T1000 (cell line): ENCODE data around the gene IGFL1.
A peak's percentile ranks its signal among the peaks of the same experiment; 100 is the strongest.
"Not testable (repeated sequence)": the region's sequence is repeated elsewhere in the genome, so short reads cannot be mapped to it uniquely, and the experiment has no call there.

ENCODE experiments used
- DNase-seq: peaks from one replicate; lab custom pipeline; 2025; ENCODE audit warnings: mixed read lengths; lab: John Stamatoyannopoulos, UW

Gene IGFL1

GRCh38 chr19:46224773-46225172 is 4.8 kb upstream of the IGFL1 start:
- DNase-seq, result no peak

- no peak for DNase-seq
Measured at GRCh38 chr19:46225558-46226004, 4.0 kb upstream of the IGFL1 start.

GRCh38 chr19:46226438-46226973 is 3.0 kb upstream of the IGFL1 start:
- no peak for DNase-seq

GRCh38 chr19:46232029-46232428 is 2.5 kb downstream of the IGFL1 start:
- DNase-seq, result no peak

GRCh38 chr19:46232468-46232867 is 2.9 kb downstream of the IGFL1 start:
- DNase-seq, result no peak

- no peak for DNase-seq
Measured at GRCh38 chr19:46232938-46233621, 3.5 kb downstream of the IGFL1 start.

- DNase-seq, result not testable (repeated sequence)
Measured at GRCh38 chr19:46233871-46234270, 4.3 kb downstream of the IGFL1 start.

GRCh38 chr19:46238141-46238540 is 8.6 kb downstream of the IGFL1 start:
- not testable (repeated sequence) for DNase-seq

- DNase-seq, result no peak
Measured at GRCh38 chr19:46239193-46240024, 9.9 kb downstream of the IGFL1 start.

GRCh38 chr19:46240693-46241092 is 11.2 kb downstream of the IGFL1 start:
- DNase-seq, result no peak

GRCh38 chr19:46241626-46242025 is 12.1 kb downstream of the IGFL1 start:
- DNase-seq, result no peak

- DNase-seq, result not testable (repeated sequence)
Measured at GRCh38 chr19:46243081-46243654, 13.6 kb downstream of the IGFL1 start.

GRCh38 chr19:46250076-46250735 is 20.7 kb downstream of the IGFL1 start:
- DNase-seq, result no peak

GRCh38 chr19:46251416-46251815 is 21.9 kb downstream of the IGFL1 start:
- DNase-seq, result no peak

GRCh38 chr19:46254776-46255175 is 25.2 kb downstream of the IGFL1 start:
- DNase-seq, result no peak

GRCh38 chr19:46256855-46257254 is 27.3 kb downstream of the IGFL1 start:
- DNase-seq, result no peak

GRCh38 chr19:46261501-46261900 is 32.0 kb downstream of the IGFL1 start:
- DNase-seq, result not testable (repeated sequence)

- DNase-seq, result not testable (repeated sequence)
Measured at GRCh38 chr19:46262684-46263296, 33.2 kb downstream of the IGFL1 start.

- not testable (repeated sequence) for DNase-seq
Measured at GRCh38 chr19:46264801-46265200, 35.3 kb downstream of the IGFL1 start.

- DNase-seq, result peak; percentile 36
Measured at GRCh38 chr19:46265217-46265828, 35.8 kb downstream of the IGFL1 start.

GRCh38 chr19:46269101-46269500 is 39.6 kb downstream of the IGFL1 start:
- no peak for DNase-seq
